Measurements from ENCODE around the gene PDLIM7.

DNA sequence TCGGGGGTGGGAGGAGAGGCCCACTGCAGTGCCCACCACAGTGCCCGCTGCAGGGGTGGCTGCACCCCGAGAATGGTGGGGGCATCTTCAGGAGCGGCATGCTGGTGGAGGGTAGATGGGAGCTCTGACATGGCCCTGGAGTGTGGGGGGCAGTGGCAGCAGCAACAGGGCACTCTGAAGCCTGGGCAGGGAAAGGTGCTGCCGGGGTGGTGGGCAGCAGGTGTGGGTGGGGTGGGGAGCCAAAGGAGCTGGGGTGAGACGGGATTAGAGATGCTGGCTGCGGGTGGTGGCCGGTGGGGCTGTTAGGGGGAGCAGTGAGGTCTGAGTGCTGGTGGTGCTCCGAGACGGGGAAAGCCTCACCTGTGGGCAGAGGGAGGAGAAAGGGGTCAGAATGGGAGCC lies 39.0 kb upstream of the PDLIM7 start:
- TF ChIP-seq, protein P1, sequence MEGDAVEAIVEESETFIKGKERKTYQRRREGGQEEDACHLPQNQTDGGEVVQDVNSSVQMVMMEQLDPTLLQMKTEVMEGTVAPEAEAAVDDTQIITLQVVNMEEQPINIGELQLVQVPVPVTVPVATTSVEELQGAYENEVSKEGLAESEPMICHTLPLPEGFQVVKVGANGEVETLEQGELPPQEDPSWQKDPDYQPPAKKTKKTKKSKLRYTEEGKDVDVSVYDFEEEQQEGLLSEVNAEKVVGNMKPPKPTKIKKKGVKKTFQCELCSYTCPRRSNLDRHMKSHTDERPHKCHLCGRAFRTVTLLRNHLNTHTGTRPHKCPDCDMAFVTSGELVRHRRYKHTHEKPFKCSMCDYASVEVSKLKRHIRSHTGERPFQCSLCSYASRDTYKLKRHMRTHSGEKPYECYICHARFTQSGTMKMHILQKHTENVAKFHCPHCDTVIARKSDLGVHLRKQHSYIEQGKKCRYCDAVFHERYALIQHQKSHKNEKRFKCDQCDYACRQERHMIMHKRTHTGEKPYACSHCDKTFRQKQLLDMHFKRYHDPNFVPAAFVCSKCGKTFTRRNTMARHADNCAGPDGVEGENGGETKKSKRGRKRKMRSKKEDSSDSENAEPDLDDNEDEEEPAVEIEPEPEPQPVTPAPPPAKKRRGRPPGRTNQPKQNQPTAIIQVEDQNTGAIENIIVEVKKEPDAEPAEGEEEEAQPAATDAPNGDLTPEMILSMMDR (conservative IDR thresholded peaks at IDR 0.05; ENCODE audit: low read depth in 2 of 2) = no peak
- TF ChIP-seq POLR2AphosphoS5 (IDR thresholded peaks at IDR 0.05; ENCODE audit: low read depth) (no peak), EZH2phosphoT487 (IDR thresholded peaks at IDR 0.05; ENCODE audit: unreplicated experiment) (no peak), EZH2 (IDR thresholded peaks at IDR 0.05; ENCODE audit: low read depth, unreplicated experiment) (no peak), ZNF331 (CRISPR knock-in tag; IDR thresholded peaks at IDR 0.05; ENCODE audit: low read depth) (no peak), ZNF114 (CRISPR knock-in tag; IDR thresholded peaks at IDR 0.05) (no peak), CREB1 (CRISPR knock-in tag; IDR thresholded peaks at IDR 0.05; ENCODE audit: low read depth) (no peak), NANOG (IDR thresholded peaks at IDR 0.05; ENCODE audit: borderline replicate concordance) (no peak), JUNB (IDR thresholded peaks at IDR 0.05; ENCODE audit: unreplicated experiment) (no peak)
- TF ChIP-seq, protein P2, sequence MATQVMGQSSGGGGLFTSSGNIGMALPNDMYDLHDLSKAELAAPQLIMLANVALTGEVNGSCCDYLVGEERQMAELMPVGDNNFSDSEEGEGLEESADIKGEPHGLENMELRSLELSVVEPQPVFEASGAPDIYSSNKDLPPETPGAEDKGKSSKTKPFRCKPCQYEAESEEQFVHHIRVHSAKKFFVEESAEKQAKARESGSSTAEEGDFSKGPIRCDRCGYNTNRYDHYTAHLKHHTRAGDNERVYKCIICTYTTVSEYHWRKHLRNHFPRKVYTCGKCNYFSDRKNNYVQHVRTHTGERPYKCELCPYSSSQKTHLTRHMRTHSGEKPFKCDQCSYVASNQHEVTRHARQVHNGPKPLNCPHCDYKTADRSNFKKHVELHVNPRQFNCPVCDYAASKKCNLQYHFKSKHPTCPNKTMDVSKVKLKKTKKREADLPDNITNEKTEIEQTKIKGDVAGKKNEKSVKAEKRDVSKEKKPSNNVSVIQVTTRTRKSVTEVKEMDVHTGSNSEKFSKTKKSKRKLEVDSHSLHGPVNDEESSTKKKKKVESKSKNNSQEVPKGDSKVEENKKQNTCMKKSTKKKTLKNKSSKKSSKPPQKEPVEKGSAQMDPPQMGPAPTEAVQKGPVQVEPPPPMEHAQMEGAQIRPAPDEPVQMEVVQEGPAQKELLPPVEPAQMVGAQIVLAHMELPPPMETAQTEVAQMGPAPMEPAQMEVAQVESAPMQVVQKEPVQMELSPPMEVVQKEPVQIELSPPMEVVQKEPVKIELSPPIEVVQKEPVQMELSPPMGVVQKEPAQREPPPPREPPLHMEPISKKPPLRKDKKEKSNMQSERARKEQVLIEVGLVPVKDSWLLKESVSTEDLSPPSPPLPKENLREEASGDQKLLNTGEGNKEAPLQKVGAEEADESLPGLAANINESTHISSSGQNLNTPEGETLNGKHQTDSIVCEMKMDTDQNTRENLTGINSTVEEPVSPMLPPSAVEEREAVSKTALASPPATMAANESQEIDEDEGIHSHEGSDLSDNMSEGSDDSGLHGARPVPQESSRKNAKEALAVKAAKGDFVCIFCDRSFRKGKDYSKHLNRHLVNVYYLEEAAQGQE (IDR thresholded peaks at IDR 0.05; ENCODE audit: unreplicated experiment) = no peak
